GM20000 (cell line): Measurements from ENCODE around the gene CHMP3.
"Not testable (repeated sequence)": the region's sequence is repeated elsewhere in the genome, so short reads cannot be mapped to it uniquely, and the experiment has no call there.

Experiments used
- DNase-seq: peaks from one replicate; pipeline ENCODE4 v3.0.0; 2012; ENCODE audit warnings: low spot score
- TF ChIP-seq, protein P1 (sequence below): IDR thresholded peaks from 2 replicates; pipeline ENCODE4 v1.5.1; 2012; ENCODE audit warnings: mild to moderate bottlenecking, control low read depth; ENCODE audit errors: extremely low read depth, missing control alignments

CHMP3 gene

GRCh38 chr2:86592547-86593230, 29.4 kb upstream of the CHMP3 start:
- no peak for DNase-seq
- TF ChIP-seq, protein P1, sequence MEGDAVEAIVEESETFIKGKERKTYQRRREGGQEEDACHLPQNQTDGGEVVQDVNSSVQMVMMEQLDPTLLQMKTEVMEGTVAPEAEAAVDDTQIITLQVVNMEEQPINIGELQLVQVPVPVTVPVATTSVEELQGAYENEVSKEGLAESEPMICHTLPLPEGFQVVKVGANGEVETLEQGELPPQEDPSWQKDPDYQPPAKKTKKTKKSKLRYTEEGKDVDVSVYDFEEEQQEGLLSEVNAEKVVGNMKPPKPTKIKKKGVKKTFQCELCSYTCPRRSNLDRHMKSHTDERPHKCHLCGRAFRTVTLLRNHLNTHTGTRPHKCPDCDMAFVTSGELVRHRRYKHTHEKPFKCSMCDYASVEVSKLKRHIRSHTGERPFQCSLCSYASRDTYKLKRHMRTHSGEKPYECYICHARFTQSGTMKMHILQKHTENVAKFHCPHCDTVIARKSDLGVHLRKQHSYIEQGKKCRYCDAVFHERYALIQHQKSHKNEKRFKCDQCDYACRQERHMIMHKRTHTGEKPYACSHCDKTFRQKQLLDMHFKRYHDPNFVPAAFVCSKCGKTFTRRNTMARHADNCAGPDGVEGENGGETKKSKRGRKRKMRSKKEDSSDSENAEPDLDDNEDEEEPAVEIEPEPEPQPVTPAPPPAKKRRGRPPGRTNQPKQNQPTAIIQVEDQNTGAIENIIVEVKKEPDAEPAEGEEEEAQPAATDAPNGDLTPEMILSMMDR: no peak

DNA sequence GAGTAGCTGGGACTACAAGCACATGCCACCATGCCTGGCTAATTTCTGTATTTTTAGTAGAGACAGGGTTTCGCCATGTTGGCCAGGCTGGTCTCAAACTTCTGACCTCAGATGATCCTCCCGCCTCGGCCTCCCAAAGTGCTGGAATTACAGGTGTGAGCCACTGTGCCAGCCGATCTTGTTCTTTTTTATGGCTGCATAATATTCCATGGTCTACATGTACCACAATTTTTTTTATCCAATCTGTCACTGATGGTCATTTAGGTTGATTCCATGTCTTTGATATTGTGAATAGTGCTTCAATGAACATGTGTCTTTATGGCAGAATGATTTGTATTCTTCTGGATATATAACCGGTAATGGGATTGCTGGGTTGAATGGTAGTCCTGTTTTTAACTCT, 26.5 kb upstream of the CHMP3 start:
- DNase-seq: not testable (repeated sequence)

DNA sequence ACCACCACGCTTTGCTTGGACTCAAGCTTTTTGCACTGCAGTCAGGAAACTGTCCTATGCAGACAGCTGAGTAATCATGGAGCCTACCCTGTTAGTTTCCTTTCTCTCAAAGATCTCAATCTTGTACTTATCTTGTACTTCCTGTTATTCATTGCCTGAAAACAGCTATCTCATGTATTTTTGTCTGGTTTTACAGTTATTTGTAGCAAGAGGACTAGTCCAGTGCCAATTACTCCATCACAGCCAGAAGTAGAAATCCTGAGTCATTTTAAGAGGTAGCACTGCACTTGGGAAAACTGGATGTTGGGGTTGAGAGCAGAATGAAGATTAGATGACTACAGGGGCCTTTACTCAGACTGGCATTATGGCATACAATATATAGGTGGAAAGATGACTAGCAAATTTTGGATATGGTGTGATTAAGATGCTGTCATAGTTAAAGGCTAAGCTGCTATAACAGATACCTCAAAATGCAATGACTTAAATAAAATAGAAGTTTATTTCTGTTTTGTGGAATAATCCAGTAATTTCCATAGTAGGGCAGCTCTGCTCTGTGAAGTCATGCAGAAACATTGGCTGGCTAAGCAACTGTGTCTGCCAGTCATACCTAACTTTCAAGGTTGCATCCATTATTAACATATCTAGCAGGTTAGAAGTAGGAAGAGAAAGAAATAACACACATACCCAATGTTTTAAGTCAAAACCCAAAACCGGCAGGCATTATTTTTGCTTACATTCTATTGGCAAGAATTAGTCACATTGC, 21.1 kb upstream of the CHMP3 start:
- peak; percentile 31 for DNase-seq
- TF ChIP-seq, protein P1: no peak

DNA sequence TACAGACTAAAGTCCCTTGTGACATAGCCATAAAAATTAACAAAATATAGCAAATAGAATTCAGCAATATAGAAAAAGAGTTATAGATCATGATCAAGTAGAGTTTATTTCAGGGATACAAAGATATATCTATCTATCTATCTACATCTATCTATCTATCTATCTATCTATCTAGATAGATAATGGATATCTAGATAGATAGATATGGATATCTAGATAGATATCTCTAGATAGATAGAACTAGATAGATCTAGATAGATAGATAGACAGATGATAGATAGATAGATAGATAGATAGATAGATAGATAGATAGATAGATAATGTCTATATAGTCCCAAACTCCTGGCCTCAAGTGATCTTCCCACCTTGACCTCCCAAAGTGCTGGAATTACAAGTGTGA, 17.3 kb upstream of the CHMP3 start:
- no peak for DNase-seq
- TF ChIP-seq, protein P1: no peak

GRCh38 chr2:86577817-86578456, 14.7 kb upstream of the CHMP3 start:
- DNase-seq: no peak
- TF ChIP-seq, protein P1: no peak

GRCh38 chr2:86570059-86570458, 6.8 kb upstream of the CHMP3 start:
- DNase-seq: no peak
- TF ChIP-seq, protein P1: no peak

DNA sequence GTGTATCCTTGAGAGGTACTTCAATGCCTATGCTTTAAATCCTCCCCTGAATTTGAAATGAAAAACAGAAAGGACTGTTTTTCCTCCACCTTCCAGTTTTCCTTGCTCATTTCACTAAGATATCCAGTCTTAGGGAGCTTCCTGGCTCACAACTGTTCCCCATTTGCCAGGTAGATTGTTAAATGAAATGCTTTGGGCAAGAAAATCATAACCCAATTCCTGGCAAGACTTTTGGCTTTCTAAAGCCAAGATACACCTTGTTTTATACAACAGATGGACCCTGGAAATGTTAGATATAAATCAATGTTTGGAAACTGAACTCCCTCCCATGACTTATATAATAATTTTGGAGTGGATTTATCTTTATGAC, 3.6 kb upstream of the CHMP3 start:
- TF ChIP-seq, protein P1: no peak
- DNase-seq: no peak
